H7 (cell line): ENCODE data around the gene AQP12A. TPM values are rescaled to one million over a fixed set of nuclear protein-coding genes. Genes with fewer than 3 reads are reported as not detected.

Source experiments
- DNase-seq: peaks from one replicate; pipeline ENCODE4 v3.0.0; 2012
- H3K27me3 ChIP-seq: 2 replicates; pipeline ENCODE4 v1.6.0; 2011; ENCODE audit warnings: mild to moderate bottlenecking, low read length; ENCODE audit not compliant: control insufficient read depth, insufficient read depth
- H3K36me3 ChIP-seq: replicated peaks from 2 replicates; pipeline ENCODE4 v1.5.1; 2011; ENCODE audit warnings: low read length; ENCODE audit not compliant: control insufficient read depth, insufficient read depth
- H3K4me3 ChIP-seq: 2 replicates; pipeline ENCODE4 v1.5.1; 2011; ENCODE audit warnings: low read depth, mild to moderate bottlenecking, control low read depth, low read length, moderate library complexity; ENCODE audit not compliant: insufficient read depth
- total RNA-seq: library from RNA; depleted of rRNA; stranded (reverse); fragments of >200 nt; shearing (Covaris generic); gene quantifications from 2 replicates; pipeline ENCODE4 v1.2.3, GENCODE V29; 2014; rRNA removed

Gene AQP12A
- total RNA-seq, 1 experiment from 2014 or later, result not detected

DNA sequence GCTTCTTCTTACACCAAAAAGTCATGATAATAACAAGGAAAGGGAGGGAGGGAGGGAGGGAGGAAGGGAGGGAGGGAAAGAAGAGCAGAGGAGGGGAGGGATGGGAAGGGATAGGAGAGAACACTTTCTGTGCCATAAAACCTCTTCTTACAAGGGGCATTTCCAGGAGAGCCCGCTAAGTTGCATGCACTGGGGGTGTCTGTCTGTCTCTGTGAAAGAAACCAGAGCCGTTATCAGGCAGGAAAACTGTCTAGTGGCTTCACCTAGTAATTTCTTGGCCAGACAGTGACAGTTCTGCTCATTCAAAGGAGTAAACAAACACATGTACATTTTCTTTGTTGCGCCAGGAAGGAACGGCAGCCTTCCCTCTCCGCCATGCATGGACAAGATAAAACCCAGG, 45.8 kb downstream of the AQP12A start:
- Histone ChIP-seq H3K27me3 (no peaks in the 10 kb centered on the region), H3K4me3 (no peak overlapping the region), H3K36me3 (peaks cover 49% of the 10 kb centered on the region)
- no peak for DNase-seq

DNA sequence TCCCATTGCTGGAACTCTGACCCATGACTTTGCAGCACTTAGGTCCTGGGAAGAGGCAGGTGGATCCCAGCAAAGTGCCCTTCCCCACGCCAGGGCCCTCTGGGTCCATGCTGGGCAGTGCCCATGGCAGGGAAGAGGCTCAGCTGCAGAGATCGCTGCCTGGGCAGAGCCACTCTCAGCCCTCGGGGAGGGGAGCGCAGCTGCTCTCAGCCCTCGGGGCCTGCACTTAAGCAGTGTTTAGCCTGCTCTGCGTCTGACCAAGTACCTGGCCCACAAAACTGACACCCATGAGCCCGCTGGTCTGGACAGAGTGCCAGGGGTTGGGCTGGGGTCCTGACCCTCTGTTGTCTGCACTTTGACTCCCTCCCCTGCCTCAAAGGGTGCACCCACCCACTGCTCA, 46.3 kb downstream of the AQP12A start:
- Histone ChIP-seq H3K36me3 (peaks cover 49% of the 10 kb centered on the region), H3K4me3 (no peak overlapping the region), H3K27me3 (no peaks in the 10 kb centered on the region)
- no peak for DNase-seq

DNA sequence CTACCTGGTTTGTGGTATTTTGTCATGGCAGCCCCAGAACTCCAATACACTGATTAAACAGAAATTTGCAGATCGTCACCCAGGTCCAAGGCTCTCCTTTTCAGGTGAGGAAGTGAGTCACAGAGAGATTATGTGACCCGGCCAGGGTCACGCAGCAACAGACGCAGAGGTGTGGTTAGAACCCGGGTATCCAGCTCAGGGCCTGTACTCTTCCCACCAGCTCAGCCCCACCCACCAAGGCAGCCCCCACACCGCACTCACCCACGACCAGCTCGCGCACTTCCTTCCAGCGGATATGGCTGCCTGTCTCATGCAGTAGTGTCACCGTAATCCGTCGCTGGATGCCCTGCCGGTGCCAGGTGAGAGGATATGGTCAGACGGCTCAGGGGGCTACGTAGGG, 48.1 kb downstream of the AQP12A start:
- Histone ChIP-seq H3K4me3 (no peak overlapping the region), H3K27me3 (no peaks in the 10 kb centered on the region), H3K36me3 (peaks cover 51% of the 10 kb centered on the region)
- DNase-seq, result no peak

DNA sequence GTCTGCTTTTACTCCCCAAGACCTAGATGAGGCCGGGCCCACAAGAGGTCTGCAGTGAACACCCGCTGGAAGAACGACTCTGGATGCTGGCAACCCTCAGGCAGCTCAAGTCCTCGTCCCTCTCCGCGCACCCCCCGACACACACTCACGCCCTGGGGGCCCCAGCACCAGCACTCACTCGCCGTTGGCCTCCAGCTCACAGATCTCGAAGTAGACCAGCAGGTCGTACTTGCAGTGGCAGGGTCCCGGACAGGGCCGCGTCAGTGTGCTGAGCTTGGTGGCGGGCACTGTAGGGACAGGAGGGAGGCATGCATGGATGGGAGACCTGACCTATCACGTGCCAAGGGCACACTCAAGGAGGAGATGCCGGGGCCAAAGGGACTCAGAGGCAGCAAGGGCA, 49.4 kb downstream of the AQP12A start:
- DNase-seq, result no peak
- peaks cover 57% of the 10 kb centered on the region for H3K36me3 ChIP-seq
- H3K27me3 ChIP-seq, result no peaks in the 10 kb centered on the region
- H3K4me3 ChIP-seq, result no peak overlapping the region

DNA sequence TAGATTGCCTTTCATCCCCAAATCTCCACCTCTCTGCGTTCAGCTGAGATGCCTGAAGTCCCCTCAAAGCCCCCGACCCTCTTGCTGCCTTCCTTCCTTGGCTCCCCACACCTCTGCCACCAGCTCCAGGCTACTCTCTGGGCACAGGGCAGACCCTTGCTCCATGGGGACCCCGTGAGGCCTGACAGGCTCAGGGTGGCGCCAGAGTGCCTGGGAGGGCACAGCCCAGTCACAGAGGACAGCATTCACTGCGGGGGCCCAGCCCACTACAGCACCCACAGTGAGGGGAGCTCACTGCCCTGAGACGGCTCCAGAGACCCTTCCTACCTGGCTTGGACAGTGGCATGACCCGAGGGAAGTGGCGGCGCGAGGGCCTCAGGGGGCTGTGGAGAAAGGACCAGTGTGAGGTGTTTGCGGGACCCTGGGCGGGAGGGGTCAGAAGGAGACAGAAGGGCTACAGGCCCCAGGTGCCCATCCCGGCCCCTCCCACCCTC, 51.0 kb downstream of the AQP12A start:
- no peaks in the 10 kb centered on the region for H3K27me3 ChIP-seq
- peaks cover 57% of the 10 kb centered on the region for H3K36me3 ChIP-seq
- H3K4me3 ChIP-seq, result no peak overlapping the region
- no peak for DNase-seq

DNA sequence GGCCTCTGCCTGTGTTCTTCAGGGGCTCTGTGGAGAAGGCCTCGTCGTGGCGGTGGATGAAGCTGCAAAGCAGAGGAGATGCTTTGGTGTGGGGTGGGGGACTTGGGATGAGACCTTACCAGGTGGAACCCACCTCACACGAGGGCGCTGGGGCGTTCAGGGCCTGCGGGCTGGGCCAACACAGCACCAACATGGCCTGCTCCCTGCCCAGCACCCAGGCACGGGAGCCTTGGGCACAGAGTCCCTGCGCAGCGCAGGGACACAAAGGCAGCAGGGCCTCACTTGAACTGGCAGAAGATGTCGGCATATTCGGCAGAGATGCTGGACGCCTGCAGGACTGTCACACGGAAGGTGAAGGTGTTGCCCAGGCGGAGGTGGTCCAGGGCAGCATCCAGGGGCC, 53.8 kb downstream of the AQP12A start:
- Histone ChIP-seq H3K36me3 (peaks cover 49% of the 10 kb centered on the region), H3K27me3 (no peaks in the 10 kb centered on the region), H3K4me3 (no peak overlapping the region)
- DNase-seq, result no peak

DNA sequence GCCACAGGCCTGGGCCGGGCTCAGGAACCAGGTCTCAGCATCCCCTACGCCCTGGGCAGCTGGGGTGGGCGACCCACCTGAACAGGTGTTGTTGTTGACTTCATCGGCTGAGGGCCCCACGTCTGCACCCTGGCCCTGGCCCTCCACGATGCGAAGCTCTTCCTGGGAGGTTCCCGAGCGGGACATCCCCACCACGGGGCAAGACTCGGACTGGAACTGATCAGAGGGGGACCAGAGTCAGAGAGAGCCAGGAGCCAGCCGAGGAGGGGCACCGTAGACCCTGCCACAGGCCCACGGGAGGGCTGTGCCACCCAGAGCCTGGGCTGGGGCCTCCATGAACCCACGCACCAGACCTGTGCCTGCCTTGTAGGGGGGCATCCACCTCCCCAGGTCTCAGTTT, 54.3 kb downstream of the AQP12A start:
- Histone ChIP-seq H3K36me3 (peaks cover 47% of the 10 kb centered on the region), H3K27me3 (no peaks in the 10 kb centered on the region), H3K4me3 (no peak overlapping the region)
- DNase-seq, result no peak

DNA sequence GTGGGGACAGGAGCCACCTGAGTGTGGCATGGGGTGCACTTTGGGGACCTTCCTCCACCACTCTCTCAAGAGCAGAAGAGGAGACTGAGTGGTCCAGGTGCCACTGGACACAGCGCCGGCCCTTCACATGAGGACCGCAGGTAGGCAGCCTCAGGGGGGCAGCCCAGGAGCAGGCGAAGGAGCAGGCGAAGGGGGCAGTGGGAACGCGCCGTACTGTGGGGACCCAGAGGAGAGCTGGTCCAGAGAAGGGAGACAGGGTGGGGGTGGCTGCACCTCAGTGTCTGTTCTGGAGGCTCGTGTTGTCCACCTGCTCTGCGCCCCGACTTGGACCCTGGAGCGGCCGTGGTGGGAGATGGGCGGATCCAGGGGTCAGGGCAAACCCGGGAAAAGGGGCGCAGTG, 55.0 kb downstream of the AQP12A start:
- DNase-seq, result no peak
- H3K36me3 ChIP-seq, result peaks cover 42% of the 10 kb centered on the region
- no peaks in the 10 kb centered on the region for H3K27me3 ChIP-seq
- no peak overlapping the region for H3K4me3 ChIP-seq

DNA sequence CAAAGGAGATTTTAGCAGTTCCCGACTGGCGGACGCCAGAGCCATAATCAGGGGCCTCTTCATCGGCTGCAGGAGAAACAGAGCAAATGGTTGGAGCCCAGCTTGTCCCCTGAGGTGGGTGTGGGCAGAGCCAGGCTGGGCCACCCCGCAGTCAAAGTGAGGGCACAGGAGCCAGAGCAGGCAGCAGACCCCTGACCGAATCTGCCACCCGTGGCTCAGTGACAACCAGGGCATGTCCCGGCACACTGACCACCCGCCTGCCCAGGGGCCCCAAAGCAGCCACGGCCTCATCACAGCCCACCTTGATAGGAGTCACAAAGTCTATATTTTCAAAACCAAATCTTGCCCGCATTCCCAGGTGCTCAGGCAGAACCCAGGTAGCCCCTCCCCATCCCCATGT, 55.6 kb downstream of the AQP12A start:
- H3K36me3 ChIP-seq, result peaks cover 40% of the 10 kb centered on the region
- no peaks in the 10 kb centered on the region for H3K27me3 ChIP-seq
- DNase-seq, result no peak
- no peak overlapping the region for H3K4me3 ChIP-seq

Other genes with a start within 250 kb of the AQP12A start
- gene ANKMY1, start 133.9 kb upstream of the AQP12A start, total RNA-seq, result 3.6 and 8.9 TPM in 2 replicates
- gene DUSP28, start 131.5 kb upstream of the AQP12A start, total RNA-seq, result 2.4 and 2.5 TPM in 2 replicates
- 10.3 and 15.2 TPM in 2 replicates for gene RNPEPL1, start 123.4 kb upstream of the AQP12A start, total RNA-seq
- gene CAPN10, start 105.1 kb upstream of the AQP12A start, total RNA-seq, result 66.5 and 69.0 TPM in 2 replicates
- 0.07 TPM in 1 of 2 replicates, not detected in the other for gene GPR35, start 66.4 kb upstream of the AQP12A start, total RNA-seq
- gene AQP12B, start 9.0 kb upstream of the AQP12A start, total RNA-seq, result not detected in 2 replicates
- gene KIF1A, start 128.4 kb downstream of the AQP12A start, total RNA-seq, result 46.8 and 51.6 TPM in 2 replicates
- gene AGXT, start 177.0 kb downstream of the AQP12A start, total RNA-seq, result not detected in 2 replicates
- gene MAB21L4, start 204.3 kb downstream of the AQP12A start, total RNA-seq, result not detected in 2 replicates
- 0.38 TPM in 1 of 2 replicates, not detected in the other for gene CROCC2, start 214.5 kb downstream of the AQP12A start, total RNA-seq